Measurements from ENCODE around the gene NFATC1. TPM values are rescaled to one million over a fixed set of nuclear protein-coding genes. Genes with fewer than 3 reads are reported as not detected.
A peak's percentile ranks its signal among the peaks of the same experiment; 100 is the strongest.

NFATC1 gene
- total RNA-seq, 4 donors from 2014 or later, result 7.1 to 74.7 (median 28.4) TPM

DNA sequence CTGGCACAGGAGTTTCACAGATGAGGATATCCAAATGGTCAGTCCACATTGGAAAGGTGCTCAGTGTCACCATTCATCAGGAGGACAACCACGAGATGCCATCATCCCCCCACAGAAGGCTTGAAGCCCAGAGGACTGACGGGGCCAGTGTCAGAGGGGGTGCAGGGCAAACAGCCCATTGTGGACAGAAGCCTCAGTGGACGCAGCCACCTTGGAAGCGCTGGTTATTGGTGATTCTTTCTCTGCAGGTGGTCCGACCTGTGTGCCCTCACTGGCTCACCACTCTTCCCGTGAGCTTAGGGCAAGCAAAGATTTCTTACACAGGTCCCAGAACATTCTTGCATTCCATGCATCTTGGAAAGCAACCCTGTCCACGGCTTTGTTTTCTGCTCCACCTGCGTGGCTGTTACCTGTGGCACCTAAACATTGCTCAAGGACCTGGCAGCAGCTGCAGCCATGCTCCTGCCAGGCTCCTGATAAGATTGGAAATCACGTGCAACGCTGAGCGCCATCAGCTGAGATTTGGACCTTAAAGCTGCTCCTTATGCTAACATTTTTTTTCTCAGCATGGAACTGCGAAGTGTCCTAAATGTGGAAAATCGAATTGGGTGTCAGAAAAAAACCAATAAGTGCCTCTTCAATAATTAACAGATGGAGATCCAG, 172.9 kb downstream of the NFATC1 start:
- H3K4me1 ChIP-seq, result peaks cover 12 to 22% of the 10 kb centered on the region in 2 donors

DNA sequence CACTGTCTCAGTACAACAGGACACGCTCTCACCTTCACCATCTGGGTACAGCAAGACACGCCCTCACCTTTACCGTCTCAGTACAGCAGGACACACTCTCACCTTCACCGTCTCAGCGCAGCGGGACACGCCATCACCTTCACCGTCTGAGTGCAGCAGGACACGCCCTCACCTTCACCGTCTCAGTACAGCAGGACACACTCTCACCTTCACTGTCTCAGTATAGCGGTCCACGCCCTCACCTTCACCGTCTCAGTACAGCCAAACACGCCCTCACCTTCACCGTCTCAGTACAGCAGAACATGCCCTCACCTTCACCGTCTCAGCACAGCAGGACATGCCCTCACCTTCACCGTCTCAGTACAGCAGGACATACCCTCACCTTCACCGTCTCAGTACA, 174.0 kb downstream of the NFATC1 start:
- Histone ChIP-seq H3K36me3 (no peaks in the 10 kb centered on the region), H3K27me3 (no peaks in the 10 kb centered on the region), H3K9me3 (peaks cover 0 to 15% (median 4%) of the 10 kb centered on the region in 3 donors), H3K4me1 (peaks cover 12 to 22% of the 10 kb centered on the region in 2 donors), H3K4me3 (no peak overlapping the region), H3K27ac (no peak overlapping the region)
- intact Hi-C loops (cut with DNase I; ENCODE audit: low total_unique reads), result no loop called here
- TF ChIP-seq POLR2A (IDR thresholded peaks at IDR 0.05), result no peak
- TF ChIP-seq, protein P1, sequence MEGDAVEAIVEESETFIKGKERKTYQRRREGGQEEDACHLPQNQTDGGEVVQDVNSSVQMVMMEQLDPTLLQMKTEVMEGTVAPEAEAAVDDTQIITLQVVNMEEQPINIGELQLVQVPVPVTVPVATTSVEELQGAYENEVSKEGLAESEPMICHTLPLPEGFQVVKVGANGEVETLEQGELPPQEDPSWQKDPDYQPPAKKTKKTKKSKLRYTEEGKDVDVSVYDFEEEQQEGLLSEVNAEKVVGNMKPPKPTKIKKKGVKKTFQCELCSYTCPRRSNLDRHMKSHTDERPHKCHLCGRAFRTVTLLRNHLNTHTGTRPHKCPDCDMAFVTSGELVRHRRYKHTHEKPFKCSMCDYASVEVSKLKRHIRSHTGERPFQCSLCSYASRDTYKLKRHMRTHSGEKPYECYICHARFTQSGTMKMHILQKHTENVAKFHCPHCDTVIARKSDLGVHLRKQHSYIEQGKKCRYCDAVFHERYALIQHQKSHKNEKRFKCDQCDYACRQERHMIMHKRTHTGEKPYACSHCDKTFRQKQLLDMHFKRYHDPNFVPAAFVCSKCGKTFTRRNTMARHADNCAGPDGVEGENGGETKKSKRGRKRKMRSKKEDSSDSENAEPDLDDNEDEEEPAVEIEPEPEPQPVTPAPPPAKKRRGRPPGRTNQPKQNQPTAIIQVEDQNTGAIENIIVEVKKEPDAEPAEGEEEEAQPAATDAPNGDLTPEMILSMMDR (IDR thresholded peaks at IDR 0.05 in 4 of 5, conservative IDR thresholded peaks at IDR 0.05 in 1 of 5), result no peak
- in situ Hi-C loops (cut with MboI; ENCODE audit: low sequenced_read_pairs in 4 of 4), result no loop called here
- DNase-seq (no peak), ATAC-seq (no peak)

More for the DNA sequence above, 172.9 kb downstream of the NFATC1 start:
- Histone ChIP-seq H3K27me3 (no peaks in the 10 kb centered on the region), H3K36me3 (no peaks in the 10 kb centered on the region), H3K27ac (no peak overlapping the region), H3K9me3 (peaks cover 0 to 13% (median 4%) of the 10 kb centered on the region in 3 donors), H3K4me3 (no peak overlapping the region)
- intact Hi-C loops (cut with DNase I; ENCODE audit: low total_unique reads), result no loop called here
- ATAC-seq (no peak), DNase-seq (peak in 1 of 2 donors; percentile 2)
- no peak for TF ChIP-seq POLR2A (IDR thresholded peaks at IDR 0.05)
- TF ChIP-seq, protein P1 (IDR thresholded peaks at IDR 0.05 in 4 of 5, conservative IDR thresholded peaks at IDR 0.05 in 1 of 5), result no peak
- in situ Hi-C loops (cut with MboI; ENCODE audit: low sequenced_read_pairs in 4 of 4), result no loop called here

DNA sequence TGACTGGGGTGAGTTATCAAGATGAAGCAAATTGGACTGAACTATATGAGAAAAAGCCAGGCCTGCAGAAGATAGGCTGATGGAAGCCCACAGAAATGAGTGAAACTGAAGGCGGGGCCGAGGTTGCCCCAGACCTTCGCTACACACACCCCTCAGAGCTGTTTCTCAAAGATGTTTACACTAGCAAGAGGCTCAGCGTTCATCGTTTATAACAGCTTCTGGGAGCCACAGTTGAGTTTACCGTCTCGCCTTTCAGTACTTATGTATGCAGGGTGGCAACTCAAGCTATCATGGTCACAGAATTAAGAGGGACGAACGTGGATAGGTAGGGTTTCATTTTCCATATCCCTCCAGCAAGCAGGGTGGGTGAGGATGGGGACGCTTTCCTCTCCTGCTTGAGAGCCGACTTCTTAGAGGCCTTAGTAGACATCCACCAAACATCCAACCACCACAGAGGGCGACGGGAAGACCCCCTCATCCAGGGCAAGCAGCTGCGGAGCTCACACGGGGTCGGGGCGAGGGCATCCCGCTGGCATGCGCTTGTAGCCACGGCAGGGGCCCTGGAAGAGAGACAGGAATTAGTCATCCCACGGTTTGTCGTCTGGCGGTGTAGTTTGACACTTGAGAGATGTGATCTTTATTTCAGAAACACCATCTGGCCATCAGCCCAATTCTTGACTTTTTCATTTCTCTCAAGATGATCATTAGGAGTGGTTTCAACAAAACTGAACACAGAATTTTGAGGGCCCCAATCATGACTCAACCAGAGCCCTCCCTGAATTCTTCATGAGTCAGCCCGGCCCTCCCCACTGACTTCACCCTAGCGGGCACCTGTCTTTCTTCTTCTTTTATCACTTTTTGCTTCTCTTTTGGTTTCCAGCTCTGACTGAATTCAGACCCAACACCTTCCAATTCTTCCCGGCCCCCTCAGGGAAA, 174.8 kb downstream of the NFATC1 start:
- ATAC-seq (no peak), DNase-seq (no peak)
- Histone ChIP-seq H3K36me3 (no peaks in the 10 kb centered on the region), H3K4me1 (peaks cover 12 to 22% of the 10 kb centered on the region in 2 donors), H3K4me3 (no peak overlapping the region), H3K27ac (no peak overlapping the region), H3K9me3 (peaks cover 0 to 15% (median 4%) of the 10 kb centered on the region in 3 donors), H3K27me3 (no peaks in the 10 kb centered on the region)
- in situ Hi-C loops (cut with MboI; ENCODE audit: low sequenced_read_pairs in 4 of 4), result no loop called here
- no peak for TF ChIP-seq POLR2A (IDR thresholded peaks at IDR 0.05)
- TF ChIP-seq, protein P1 (IDR thresholded peaks at IDR 0.05 in 4 of 5, conservative IDR thresholded peaks at IDR 0.05 in 1 of 5), result no peak
- intact Hi-C loops (cut with DNase I; ENCODE audit: low total_unique reads), result no loop called here

DNA sequence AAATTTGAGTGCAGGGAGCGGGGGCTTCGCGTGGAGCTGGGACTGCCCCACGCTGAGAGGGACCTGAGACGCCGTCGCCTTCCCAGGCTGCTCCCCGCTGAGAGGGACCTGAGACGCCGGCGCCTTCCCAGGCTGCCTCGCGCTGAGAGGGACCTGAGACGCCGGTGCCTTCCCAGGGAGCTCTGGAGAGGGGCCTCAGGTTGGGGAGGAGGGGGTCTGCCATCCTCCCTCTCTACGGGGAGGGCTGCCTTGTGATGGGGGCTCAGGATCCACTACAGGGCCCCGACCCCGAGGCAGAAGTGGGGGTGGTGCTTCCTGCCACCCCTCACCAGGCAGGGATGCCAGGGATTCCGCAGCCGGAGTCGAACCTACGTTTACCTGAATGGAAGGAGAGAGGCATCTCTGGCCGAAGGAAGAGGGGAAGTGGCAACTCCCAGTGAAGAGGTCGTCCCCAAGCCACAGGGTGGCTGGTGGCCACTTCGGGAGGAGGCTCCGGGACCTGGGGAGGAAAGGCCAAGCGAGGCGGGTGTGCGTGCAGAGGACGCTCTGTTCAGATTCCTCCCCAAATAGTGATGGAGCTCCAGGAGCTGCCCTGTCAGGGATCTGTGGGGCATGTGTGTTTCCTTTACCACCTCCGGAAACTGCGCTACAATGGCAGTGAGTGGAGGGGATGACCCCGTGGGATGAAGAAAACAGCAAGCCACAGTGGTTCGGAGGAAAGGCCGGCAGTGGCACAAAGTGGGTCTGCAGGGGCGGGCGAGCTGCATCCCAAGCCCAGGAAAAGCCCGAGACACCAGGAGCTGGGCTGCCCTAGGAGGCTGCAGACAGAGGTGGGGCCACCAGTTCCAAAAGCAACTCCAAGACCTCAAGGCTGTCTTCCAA, 175.7 kb downstream of the NFATC1 start:
- Histone ChIP-seq H3K36me3 (no peaks in the 10 kb centered on the region), H3K9me3 (peaks cover 0 to 15% (median 4%) of the 10 kb centered on the region in 3 donors), H3K27me3 (no peaks in the 10 kb centered on the region), H3K4me1 (peaks cover 14 to 25% of the 10 kb centered on the region in 2 donors), H3K4me3 (no peak overlapping the region), H3K27ac (no peak overlapping the region)
- DNase-seq (no peak), ATAC-seq (no peak)
- intact Hi-C loops (cut with DNase I; ENCODE audit: low total_unique reads), result no loop called here
- TF ChIP-seq, protein P1 (IDR thresholded peaks at IDR 0.05 in 4 of 5, conservative IDR thresholded peaks at IDR 0.05 in 1 of 5), result no peak
- TF ChIP-seq POLR2A (IDR thresholded peaks at IDR 0.05), result no peak
- in situ Hi-C loops (cut with MboI; ENCODE audit: low sequenced_read_pairs in 4 of 4), result no loop called here
